Erythroblast (primary cell): ENCODE data around the gene EHBP1.
"Not testable (repeated sequence)": the region's sequence is repeated elsewhere in the genome, so short reads cannot be mapped to it uniquely, and the experiment has no call there.

Experiments
- DNase-seq, 2 experiments: peaks; one replicate each; lab custom pipeline; 2025; lab: John Stamatoyannopoulos, UW
- GATA1 ChIP-seq: IDR thresholded peaks from 2 replicates; pipeline ENCODE4 v1.6.1; 2011; ENCODE audit warnings: low read depth, mild to moderate bottlenecking, control low read depth, low read length, moderate library complexity
- POLR2A ChIP-seq: IDR thresholded peaks from 2 replicates; pipeline ENCODE4 v1.6.1; 2011; ENCODE audit warnings: mild to moderate bottlenecking, low read length

EHBP1 gene

GRCh38 chr2:62733546-62733945 lies 28.0 kb downstream of the EHBP1 start:
- no peak for DNase-seq
- no peak for TF ChIP-seq POLR2A
- no peak for TF ChIP-seq GATA1

DNA sequence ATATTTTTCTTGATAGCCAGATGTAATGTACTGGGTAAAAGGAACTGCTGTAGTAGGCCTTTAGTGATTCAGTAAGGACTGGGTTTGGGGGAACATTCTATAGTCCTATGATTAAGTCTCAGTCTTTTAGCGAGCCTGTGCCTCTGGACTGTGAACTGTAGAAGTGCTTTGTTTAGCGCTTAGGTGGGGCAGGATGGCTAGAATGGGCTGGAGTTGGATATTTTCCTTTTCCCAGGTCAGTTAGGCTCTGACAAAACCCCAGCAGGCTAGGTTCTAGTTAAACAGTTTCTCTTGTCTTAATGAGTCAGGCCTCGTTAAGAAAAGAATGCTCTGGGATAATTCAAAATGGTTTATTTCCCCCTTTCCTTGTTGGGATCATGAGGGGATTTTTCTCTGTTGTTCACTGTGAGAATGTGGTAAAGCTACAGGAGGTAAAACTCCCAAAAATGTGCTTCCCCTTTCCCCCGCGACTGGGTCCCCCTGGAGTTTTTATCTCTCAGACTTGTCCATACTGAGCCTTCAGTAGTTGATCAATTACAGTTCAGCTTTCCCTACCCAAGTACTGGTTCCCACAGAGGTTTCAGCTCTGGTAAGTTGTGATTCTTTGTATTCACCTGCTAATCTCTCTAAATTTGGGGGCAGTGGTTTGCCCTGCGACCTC lies 31.5 kb downstream of the EHBP1 start:
- no peak for TF ChIP-seq GATA1
- no peak for TF ChIP-seq POLR2A
- DNase-seq: no peak

DNA sequence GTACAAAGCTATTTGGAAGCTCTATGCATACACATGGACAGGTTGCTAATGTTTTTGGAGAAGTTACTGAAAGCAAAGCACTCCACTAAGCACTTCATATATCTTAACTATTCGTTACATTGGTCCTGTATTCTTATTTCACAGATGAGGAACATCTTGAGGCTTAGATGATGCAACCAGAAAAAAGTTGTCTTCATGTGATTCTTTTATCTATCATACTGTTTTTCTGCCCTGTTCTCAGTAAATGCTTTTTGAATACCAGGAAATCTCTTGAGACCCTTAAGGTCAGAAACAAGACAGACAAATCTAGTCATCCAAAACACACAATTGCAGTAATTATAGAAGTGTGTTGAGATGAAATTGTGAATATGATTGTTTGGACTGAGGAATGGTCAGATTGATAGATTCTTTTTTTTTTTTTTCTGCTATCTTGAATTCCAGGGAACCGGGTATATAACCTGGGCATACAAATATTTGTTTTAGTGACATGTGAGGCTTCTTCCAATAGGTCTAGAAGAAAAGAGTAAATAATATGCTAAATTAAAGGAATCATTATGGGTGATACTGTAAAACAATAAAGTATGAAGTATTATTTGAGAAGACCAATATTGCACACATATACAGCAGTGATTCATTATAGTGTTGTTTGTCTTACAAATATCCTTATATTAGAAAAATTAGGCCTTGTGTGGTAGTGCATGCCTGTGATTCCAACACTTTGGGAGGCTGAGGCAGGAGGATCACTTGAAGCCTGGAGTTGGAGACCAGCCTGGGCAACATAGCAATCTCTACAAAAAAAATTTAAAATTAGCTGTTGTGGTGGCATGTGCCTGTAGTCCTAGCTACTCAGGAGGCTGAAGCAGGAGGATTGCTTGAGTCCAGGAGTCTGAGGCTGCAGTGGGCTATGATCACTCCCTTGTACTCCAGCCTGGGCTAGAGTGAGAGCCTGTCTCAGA lies 33.7 kb downstream of the EHBP1 start:
- no peak for TF ChIP-seq GATA1
- no peak for TF ChIP-seq POLR2A
- DNase-seq: peak; percentile 49 to 71

DNA sequence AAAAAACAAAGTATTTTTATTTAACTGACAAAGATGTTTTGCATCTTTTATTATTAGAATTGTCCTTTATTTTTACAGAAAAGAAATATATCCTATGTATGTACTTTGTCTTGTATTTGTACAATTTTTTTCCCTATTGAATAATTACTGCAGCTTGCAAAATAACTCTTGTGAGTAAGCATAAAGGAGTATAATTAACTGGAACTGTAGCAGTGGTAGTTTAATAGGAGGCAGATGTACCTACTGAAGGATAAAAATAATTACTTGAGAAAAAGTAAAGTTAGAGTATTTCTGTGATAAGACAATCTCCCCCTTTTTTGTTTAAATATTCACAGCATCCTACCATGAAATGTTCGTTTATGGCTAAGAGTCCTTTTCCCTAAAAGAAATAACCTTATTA lies 34.7 kb downstream of the EHBP1 start:
- TF ChIP-seq GATA1: no peak
- no peak for TF ChIP-seq POLR2A
- DNase-seq: peak in 1 of 2 experiments; percentile 24

GRCh38 chr2:62741127-62741526 lies 35.6 kb downstream of the EHBP1 start:
- TF ChIP-seq GATA1 (no peak), POLR2A (no peak)
- no peak for DNase-seq

- TF ChIP-seq GATA1 (no peak), POLR2A (no peak)
- DNase-seq: no peak
Observed at GRCh38 chr2:62741954-62742722, 36.6 kb downstream of the EHBP1 start.

- no peak for DNase-seq
- TF ChIP-seq POLR2A: no peak
- TF ChIP-seq GATA1: no peak
Observed at GRCh38 chr2:62743506-62743905, 38.0 kb downstream of the EHBP1 start.

GRCh38 chr2:62744603-62745002 lies 39.1 kb downstream of the EHBP1 start:
- DNase-seq: no peak
- TF ChIP-seq POLR2A (no peak), GATA1 (no peak)

DNA sequence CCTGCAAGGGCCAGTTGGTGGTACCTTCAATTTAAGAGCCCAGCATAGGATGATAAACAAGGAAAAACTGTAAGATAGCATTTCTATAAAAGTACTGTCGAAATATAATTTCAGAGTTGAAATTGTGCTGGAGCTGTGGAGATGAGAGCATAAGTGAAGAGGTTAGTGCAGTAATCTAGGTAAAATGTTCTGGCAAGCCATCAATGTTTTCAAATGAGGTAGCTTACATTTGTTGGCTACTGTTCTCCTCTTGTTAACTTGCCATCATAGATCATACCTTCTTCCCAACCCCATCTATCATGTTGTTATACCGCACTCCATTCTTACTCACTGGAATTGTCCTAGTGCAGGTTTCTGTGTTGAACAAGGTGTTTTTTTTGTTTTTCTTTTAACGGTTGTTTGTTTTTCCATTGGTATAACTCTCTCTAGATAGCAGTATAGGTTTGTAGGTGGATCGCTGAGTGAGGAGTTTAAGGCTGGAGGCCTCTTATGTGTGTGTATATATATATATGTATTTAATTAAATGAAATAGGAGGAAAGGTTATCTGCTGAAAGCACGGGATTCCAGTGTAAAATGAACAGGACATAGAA lies 40.5 kb downstream of the EHBP1 start:
- TF ChIP-seq GATA1 (no peak), POLR2A (no peak)
- no peak for DNase-seq

GRCh38 chr2:62747169-62747568 lies 41.7 kb downstream of the EHBP1 start:
- TF ChIP-seq GATA1: no peak
- TF ChIP-seq POLR2A: no peak

GRCh38 chr2:62747876-62748275 lies 42.4 kb downstream of the EHBP1 start:
- DNase-seq: no peak
- no peak for TF ChIP-seq GATA1

More at GRCh38 chr2:62747169-62747568, 41.7 kb downstream of the EHBP1 start:
- DNase-seq: no peak

DNA sequence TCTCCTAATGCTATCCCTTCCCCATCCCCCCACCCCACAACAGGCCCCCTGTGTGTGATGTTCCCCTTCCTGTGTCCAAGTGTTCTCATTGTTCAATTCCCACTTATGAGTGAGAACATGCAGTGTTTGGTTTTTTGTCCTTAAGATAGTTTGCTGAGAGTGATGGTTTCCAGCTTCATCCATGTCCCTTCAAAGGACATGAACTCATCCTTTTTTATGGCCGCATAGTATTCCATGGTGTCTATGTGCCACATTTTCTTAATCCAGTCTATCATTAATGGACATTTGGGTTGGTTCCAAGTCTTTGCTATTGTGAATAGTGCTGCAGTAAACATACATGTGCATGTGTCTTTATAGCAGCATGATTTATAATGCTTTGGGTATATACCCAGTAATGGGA lies 43.6 kb downstream of the EHBP1 start:
- not testable (repeated sequence) for DNase-seq

GRCh38 chr2:62757029-62757428 lies 51.5 kb downstream of the EHBP1 start:
- no peak for TF ChIP-seq POLR2A
- no peak for TF ChIP-seq GATA1
- DNase-seq: no peak
